Stimulated activated CD8-positive, alpha-beta memory T cell treated with anti-CD3 and anti-CD28 coated beads, Interleukin-2, amount 100 ng/mL, for 1 hour (primary cell): ENCODE measurements around the gene PBX1.
"Not testable (repeated sequence)": the region's sequence is repeated elsewhere in the genome, so short reads cannot be mapped to it uniquely, and the experiment has no call there.

ENCODE experiments used
- DNase-seq, 2 donors: peaks; one replicate each; pipeline ENCODE4 v3.0.0-alpha.2; 2020; ENCODE audit warnings: low read depth in 2 of 2

PBX1 gene

DNA sequence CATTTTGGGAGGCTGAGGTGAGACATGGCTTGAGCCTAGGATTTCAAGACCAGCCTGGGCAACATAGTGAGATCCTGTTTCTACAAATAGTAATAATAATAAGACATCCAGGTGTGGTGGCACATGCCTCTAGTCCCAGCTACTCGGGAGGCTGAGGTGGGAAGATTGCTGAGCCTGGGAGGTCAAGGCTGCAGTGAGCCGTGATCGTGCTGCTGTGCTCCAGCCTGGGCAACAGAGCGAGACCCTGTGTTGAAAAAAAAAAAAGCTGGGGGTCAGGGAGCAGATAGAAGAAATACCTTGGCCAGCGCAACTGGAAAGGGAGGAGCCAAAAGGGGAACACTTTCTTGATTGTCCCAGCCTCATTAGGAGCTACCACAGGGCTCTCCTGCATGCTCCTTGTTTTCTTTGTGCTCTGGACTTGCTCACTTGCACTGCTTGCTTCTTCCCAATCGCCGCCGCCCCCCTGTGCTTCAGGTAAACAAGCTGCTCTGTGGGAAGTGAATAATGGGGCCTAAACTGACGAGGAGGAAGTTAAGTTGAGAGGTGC lies 31.1 kb downstream of the PBX1 start:
- DNase-seq: no peak

DNA sequence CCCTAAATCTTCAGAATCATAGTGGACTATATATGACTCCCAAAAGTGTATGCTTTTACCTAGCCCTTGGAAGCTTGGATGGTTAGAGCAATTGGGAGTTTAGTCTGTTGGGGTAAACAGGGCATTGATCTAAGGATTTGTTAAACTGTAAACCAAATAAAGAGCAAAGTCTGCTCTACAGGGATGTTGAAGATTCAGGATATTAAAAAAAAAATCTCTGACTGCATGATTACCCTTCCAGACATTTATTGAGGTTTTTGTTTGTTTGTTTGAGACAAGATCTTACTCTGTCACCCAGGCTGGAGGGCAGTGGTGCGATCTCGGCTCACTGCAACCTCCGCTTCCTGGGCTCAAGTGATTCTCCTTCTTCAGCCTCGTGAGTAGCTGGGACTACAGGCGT lies 31.6 kb downstream of the PBX1 start:
- no peak for DNase-seq

DNA sequence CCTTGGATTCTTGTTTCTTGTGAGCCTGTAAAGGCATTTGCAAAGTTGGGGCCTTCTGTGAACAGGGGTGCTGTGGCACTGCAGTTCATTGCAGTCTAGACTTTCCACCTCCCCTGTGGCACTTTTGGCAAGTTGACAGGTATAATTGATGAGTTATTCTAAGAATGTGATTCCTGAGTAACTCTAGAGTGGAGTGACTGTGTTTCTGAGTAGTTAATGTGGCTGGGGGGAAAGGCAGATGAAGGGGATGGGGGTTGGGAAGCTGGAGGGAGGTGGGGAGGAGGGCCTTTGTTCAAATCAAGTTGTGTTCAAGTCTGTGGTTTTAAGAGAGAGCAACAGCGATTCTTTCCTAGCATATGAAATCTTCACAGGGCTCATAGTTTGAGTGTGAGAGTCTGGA lies 32.9 kb downstream of the PBX1 start:
- no peak for DNase-seq

DNA sequence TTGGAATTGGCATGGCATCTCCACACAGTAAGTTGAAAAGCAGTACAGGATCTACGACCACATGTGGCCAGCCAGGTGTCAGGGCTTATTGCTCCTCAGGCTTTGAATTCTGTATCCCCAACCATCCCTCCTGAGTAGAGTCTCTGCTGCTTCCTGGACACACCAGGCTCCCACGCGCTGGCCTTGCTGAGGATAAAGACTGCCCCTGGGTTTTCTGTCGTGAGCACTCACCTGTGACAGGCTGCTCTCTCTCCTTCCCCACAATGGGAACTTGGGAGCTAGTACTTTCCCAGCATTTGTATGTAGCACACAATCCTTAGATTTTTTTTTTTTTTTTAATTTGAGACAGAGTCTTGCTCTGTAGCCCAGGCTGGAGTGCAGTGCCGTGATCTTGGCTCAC lies 33.6 kb downstream of the PBX1 start:
- no peak for DNase-seq

DNA sequence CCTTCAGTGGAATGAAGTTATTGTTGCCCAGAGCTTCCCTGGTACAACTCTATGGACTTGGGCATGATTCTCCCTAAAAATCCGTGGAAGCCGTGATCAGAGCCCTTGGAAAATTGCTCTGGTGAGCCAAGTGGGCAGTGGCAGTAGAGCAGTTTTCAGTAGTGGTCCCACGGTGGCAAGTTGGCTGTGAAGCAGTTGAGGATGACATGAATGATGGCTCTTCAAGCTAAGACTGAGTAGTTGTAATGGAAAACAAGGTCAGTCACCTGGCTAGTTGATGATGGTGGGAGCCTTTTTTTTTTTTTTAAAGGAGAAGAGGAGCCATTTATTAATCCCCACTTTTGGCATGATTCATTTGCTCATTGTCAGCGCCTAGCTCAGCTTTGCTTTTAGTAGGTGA lies 36.2 kb downstream of the PBX1 start:
- no peak for DNase-seq

DNA sequence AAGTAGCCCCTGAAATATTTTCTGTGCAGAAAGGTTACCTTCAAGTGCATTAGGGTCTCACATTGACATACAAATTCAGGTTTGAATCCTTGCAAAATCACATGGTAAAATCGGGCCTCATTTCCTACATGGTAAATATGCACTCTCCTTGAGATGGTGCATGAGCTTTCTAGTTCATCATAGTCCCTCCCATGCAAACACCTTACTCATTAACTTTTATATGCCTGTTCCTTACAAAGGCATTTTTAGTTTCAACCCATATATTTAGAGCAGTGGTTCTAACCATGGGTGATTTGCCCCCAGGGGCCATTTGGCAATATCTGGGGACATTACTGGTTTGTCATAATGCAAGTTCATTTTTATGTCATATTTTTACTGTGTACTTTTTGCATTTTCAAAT lies 37.2 kb downstream of the PBX1 start:
- DNase-seq: no peak

DNA sequence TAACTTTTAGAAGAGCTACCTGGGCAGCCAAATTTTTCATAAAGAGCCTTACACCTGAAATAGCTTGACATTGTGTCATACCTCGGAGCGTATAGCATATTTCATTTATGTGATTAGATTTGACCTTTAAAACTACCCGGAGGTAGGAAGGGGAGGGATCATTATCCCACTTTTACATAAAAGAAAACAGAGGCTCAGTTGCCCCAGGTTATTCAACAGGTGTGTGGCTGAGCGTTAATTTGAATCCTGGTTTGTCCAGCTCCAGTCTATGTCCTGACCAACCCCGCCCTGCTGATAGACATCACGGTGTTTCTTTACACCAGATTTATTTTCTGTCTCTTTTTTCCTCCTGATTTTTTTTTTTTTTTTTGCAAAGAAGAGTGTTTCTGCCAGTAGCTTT lies 39.7 kb downstream of the PBX1 start:
- no peak for DNase-seq

DNA sequence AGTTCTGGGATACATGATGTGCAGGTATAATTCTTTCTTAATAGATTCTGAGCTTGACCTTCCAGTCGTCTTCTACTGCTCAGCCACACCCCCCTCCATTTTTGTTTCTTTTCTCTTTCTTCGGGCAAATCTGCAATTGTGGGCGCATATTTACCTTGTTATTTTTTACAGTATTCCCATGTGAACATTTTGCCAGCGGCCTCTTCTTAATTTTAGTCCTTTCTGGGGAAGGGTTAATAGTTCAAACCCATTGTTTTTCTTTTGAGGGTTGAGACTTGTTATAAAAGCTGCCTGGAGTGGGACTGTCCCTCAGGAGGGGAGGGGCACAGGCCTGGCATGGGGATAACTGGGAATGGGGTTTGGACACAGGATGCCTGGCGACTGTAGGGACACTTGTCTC lies 40.3 kb downstream of the PBX1 start:
- no peak for DNase-seq

DNA sequence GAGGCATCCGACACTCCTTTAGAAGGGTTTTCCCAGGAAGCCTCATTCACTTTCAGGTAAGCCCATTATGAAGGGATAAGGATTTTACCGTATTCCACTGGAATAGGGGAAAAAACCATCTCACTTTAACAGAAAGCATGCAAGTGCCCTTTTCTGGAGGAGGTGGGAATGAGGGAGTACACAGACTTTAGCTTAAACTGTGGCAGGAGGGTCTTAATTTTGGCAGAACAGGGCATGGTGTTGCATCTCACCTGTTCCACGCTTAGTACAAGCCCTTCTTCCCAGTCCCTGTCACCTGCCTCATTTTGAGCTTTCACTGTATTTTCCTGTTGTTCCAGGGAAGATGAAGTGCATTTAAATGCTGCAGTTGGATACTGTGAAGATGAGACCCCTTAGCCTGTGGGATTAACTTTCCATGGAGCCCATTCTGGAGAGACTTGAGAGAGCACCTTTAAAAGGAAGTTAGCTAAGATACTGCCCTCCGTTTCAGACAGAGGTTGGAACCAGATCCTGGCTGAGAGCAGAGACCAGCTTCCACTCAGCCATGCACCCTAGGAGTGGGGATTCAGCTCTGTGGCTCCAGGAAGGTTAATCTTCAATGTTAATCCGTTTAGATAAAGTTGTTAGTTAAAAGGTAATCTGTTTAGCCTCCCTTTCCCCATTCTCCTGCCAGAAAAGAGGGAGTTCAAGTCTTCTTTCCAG lies 42.6 kb downstream of the PBX1 start:
- DNase-seq: no peak

DNA sequence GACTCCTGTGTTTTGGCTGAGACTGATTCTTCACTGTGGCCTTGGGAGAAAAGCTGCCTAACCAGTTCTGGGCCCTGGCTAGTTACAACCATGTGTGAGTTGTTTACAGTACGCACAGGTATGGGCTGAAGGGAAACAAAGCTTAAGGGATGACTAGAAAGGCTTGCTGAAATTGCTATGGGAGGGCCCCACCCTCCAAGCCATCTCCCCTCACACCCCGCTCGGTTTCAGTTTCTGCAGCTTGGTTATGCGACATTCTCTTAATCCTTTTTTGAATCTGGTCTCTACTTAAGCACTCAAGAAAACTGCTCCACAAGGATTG lies 43.1 kb downstream of the PBX1 start:
- no peak for DNase-seq

DNA sequence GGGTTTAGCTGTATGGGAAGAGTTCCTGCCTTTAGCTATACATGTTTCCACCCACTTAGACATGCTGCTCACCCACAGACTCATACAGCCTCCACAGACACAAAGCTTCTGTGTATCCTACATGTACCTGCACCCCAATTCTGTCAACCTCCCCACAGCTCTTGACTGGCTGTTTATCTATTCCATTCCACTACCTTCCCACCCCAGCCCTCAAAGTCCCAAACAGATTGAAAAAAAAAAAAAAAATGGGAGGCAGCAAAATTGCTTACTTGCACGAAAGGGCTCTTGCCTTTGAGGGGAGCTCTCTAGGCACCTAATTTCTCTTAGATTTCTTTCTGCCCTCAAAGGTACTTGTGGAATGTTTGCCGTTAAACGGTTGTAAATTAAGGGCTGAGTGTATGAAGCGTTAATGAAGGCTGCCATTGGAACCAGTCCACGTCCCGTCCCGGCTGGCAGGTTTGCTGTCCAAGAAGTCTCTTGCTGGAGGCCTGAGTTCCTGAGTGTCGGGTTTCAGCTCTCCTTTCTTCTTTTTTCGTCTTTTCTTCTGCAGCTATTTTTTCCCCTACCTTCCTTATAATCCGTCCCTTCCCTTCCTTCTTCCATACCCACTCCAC lies 43.6 kb downstream of the PBX1 start:
- DNase-seq: no peak

DNA sequence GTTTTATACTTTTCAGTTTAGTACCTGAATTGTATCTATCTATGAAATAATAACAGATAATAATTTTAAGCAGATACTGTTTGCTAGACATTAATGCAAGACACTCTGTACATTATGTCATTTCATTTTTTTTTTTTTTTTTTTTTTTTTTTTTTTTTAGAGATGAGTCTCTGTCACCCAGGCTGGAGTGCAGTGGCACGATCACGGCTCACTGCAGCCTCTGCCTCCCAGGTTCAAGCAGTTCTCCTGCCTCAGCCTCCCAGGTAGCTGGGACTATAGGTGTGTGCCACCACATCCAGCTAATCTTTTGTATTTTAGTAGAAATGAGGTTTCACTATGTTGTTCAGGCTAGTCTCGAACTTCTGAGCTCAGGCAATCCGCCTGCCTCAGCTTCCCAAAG lies 44.8 kb downstream of the PBX1 start:
- not testable (repeated sequence) for DNase-seq

DNA sequence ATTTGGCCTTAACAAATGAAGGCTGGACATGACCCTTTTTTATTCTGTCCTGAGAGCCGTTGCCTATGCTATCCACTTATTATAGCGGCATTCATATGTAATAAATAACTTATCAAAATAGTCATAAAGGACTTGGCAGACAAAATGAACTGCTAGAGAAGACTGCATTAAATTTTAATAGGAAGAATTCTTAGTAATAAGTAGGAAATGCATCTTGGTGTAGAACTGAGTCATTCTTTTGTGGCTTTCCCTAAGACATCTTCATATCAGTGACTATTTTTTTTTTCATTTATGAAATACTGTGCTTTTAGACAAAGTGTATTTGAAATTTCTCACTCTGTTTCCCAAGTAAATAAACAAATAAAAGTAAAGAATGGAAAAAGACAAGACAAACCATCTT lies 45.6 kb downstream of the PBX1 start:
- DNase-seq: no peak

DNA sequence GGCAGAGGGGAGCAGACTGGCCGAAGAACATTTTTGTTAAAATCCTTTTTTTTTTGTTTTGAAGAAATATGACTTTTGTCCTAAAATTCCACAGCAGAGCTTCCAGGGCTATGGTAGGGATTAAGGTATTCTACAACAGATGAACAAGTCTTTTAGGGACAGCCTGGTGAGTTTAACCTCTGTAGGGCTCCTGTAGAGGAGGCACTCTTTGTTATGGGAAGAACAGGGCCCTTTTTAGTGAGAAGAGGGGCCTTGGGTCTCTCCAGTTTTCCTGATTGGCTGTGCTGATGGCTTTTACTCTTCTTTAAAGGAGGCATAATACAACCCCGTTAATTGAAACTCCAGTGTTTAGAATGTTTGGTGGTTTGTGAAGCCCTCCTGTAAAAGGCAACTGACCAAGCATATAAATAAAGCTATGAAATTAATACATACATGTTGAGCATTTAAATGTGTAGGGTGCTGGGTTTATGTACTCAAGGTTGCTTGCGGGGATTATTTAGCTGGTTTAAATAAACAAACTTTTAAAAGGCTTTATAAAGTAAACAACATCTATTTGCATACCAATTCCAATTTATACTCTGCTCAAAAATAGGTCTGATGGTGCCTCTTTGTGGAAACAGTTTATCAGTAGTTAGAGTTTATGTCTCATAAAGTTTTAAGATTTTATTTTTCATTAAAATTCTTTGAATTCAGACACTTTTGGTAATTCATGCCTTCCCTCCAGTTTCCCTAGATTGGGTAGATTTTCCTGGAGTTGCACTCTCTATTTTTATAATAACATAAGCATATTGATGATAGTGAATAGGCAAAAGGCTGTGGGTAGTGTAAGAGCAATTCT lies 46.5 kb downstream of the PBX1 start:
- DNase-seq: no peak

DNA sequence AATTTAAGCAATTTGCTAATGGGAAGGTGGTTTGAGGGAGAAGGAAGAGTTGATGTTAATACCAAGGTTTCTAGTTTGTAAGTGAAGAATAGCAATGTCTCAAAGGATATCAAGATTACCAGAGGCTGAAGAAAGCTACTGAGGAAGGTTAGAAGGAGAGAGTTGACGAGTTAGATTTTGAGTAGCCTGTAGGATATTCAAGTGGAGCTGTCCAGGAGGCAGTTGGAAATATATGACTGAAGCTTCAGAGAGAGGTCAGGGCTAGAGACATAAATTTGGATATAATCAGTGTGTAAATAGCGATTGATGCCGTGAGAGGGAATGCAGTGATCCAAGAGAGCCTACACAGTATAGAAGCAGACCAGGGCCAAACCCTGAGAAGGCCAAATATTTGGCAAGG lies 48.4 kb downstream of the PBX1 start:
- no peak for DNase-seq

DNA sequence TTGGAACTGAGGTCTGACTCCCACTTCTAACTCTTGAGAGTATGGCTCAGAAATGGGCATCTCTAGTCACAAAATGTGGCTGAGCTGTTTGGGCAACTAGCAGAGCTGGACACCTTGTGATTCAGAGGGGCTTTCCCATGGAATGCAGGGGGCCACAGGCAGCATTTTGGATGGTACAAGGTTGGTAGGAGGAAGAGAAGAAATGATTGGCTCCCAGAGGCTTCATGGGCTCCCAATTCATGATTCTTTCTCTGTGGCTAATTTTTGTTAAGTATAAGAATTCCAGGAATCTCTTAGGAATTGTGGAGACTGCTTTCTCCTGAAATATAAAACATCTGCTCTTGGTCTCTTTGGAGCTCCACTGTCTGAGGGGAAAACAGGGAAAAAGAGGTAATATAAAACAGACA lies 49.7 kb downstream of the PBX1 start:
- no peak for DNase-seq

DNA sequence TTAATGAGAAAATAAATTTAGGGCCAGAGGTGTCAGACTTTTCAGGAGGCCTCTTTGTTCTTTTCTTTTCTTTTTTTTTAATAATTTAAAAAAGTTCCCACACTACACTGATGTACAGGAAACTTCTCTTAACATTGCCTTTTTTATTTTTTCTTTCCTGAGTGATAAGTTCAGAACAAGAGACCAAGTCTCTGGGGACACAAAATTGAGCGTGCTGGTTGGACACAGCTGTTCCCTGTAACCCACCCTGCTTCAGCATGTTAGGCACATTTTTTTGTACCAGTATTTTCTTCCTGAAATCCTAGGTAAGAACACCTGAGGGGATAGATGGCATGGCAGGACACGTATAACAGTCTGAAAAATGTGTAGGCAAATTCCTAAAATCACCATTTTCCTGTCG lies 50.1 kb downstream of the PBX1 start:
- no peak for DNase-seq

DNA sequence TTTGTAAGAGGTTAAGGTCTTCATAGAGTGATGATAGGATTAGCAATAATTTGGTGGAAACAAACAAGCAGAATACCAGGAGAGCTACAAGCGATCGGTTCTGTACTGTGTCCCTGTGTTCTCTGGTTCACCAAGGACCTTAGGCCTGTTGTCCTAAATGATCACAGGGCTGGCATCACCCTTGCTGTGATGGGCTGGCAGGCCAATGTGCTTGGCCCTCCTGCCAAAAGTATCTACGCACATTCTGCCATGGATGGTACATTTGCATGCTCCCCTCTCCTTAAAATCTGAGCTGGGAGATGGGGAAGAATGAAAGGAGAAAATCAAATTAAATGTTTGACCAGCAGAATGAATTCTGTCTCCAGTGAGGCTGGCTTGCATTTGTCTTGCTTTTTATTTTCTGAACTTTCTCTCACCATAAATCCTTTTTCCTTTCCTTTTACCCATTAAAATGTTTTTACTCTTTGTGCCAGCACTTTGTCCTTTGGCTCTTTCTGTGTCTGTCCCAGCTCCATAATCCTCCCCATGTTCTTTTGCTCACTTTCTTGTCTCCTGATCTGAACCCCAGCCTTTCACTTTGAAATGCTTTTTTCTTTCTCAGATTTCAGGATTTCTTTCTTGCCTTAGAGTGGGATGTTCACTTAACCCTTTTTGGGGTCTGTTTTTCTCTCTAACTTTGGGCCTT lies 51.7 kb downstream of the PBX1 start:
- no peak for DNase-seq

DNA sequence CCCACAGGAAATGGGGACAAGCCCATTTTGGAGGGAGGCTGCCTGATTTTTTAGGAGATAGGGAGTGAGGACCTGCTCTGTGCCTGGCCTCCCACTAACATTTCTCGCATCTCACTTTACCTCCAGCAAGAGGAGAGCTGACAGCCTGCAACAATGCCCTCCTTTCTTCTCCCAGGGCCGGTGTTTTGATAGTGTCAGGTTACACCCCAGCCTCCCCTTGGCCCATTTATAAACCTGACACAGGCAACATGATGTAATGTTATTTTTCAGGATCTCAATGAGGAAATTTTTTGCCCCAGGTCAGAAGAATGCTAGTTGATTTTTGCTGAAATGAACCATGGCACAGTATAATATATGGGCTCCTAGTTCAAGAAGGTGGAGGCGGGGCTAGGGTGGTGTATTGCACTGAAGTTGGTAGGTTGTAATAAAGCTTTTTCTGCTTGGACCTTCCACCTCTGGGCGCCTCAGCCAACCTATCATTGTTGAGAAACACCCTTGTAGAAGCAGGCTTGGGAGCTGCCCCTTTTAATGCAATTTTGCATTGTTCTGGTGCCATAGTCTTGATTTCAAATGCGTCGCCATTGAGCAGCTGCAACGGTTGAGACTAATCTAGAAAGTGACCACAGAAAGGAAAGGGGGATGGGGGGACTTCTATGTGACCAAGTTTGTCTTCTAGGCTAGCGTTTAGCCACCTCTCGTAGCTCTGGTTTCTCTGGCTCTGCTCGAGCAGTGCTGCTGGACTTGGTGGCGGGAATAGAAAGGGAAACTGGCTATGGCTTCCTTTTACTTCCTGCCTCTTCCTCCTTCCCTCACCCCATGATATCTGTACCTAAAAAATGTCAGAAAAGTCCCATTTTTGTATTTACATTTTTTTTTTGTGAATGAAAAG lies 53.0 kb downstream of the PBX1 start:
- no peak for DNase-seq

DNA sequence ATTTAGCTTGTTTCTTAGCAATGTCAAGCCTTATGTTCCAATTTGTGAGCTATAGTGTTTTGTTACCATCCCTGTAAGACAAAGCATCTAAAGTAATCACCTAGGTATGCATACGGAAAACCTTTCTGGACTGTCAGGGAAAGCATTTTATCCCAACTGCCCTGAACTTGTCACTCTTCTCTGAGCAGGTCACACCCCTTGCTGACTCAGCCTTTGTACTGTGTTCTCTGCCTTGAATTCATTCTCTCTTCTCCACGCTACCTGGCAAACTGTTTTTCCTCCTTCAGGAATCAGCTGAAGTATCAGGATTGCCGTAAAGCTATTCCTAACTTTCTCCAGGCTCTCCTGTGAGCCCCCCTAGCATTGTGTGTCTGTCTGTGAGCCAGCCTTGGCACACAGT lies 54.2 kb downstream of the PBX1 start:
- no peak for DNase-seq

DNA sequence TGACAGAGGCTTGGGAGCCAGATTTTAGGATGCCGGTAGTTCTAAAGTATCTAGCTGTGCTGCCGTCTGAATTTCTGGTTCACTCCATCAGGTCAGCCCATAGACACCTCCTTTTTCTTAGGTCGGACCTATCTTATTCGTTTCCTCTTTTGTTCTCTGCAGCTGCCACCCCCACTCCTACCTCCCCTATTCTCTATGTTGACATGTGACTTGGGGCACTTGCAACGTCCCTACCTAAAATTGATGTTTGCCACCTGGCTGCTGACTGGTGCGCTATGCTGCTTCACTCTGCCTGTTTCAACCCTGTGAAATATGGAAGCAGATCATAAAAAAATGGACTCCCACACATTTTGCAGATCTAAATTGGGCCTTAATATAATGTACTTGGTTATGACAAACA lies 55.3 kb downstream of the PBX1 start:
- no peak for DNase-seq
